ENCODE measurements around the gene LNX1. TPM values are rescaled to one million over a fixed set of nuclear protein-coding genes. Genes with fewer than 3 reads are reported as not detected.

Gene LNX1
- polyA plus RNA-seq, 1 donor (not counting 4 experiments of a cell fraction or from before 2014, with no cell fraction given), result 0.22 TPM

- no peak overlapping the region for H2AFZ ChIP-seq (ENCODE audit: control insufficient read depth, low read length)
- TF ChIP-seq CTCF (optimal IDR thresholded peaks at IDR 0.05 in 1 of 3, IDR thresholded peaks at IDR 0.05 in 1 of 3, conservative IDR thresholded peaks at IDR 0.05 in 1 of 3; ENCODE audit: extremely low read depth in 1 of 3, insufficient read depth in 2 of 3, low read length in 3 of 3) (no peak), EZH2 (IDR thresholded peaks at IDR 0.05; ENCODE audit: low read length) (no peak)
- no peaks in the 10 kb centered on the region for H4K20me1 ChIP-seq (ENCODE audit: control insufficient read depth, extremely low read depth, insufficient read depth, low read length)
- H3K9ac ChIP-seq (ENCODE audit: control insufficient read depth, extremely low read depth, insufficient read depth, low read length), result no peak overlapping the region
- no peak overlapping the region for H3K4me3 ChIP-seq (ENCODE audit: control insufficient read depth in 2 of 3, extremely low read depth in 1 of 3, insufficient read depth in 2 of 3, low read depth in 1 of 3, low read length in 3 of 3)
- H3K27ac ChIP-seq (ENCODE audit: control insufficient read depth, insufficient read depth, low read length), result no peak overlapping the region
- dilution Hi-C loops (cut with MboI; ENCODE audit: extremely low pct_ligation_motif_present, low sequenced_read_pairs), result no loop called here
- H3K79me2 ChIP-seq (ENCODE audit: control insufficient read depth, insufficient read depth, low read length), result no peaks in the 10 kb centered on the region
- H3K9me3 ChIP-seq (ENCODE audit: control insufficient read depth, low read depth, low read length), result no peaks in the 10 kb centered on the region
- no peak overlapping the region for H3K4me2 ChIP-seq (ENCODE audit: control insufficient read depth, extremely low read depth, insufficient read depth, low read depth, low read length)
- H3K4me1 ChIP-seq (ENCODE audit: control insufficient read depth, extremely low read depth, insufficient read depth, low read length), result no peaks in the 10 kb centered on the region
- no peaks in the 10 kb centered on the region for H3K27me3 ChIP-seq (ENCODE audit: control insufficient read depth, extremely low read depth, insufficient read depth, low read length)
- no peaks in the 10 kb centered on the region for H3K9me1 ChIP-seq (ENCODE audit: control insufficient read depth, extremely low read depth, insufficient read depth, low read length)
- DNase-seq (ENCODE audit: low read depth, low spot score) (no peak), FAIRE-seq (no peak)
- no peaks in the 10 kb centered on the region for H3K36me3 ChIP-seq (ENCODE audit: control insufficient read depth in 2 of 2, extremely low read depth in 1 of 2, insufficient read depth in 2 of 2, low read length in 2 of 2)
Observed at GRCh38 chr4:53514509-53514908, 76.8 kb downstream of the LNX1 start.

- FAIRE-seq (no peak), DNase-seq (ENCODE audit: low read depth, low spot score) (no peak)
- H3K79me2 ChIP-seq (ENCODE audit: control insufficient read depth, insufficient read depth, low read length), result no peaks in the 10 kb centered on the region
- no peaks in the 10 kb centered on the region for H3K36me3 ChIP-seq (ENCODE audit: control insufficient read depth in 2 of 2, extremely low read depth in 1 of 2, insufficient read depth in 2 of 2, low read length in 2 of 2)
- dilution Hi-C loops (cut with MboI; ENCODE audit: extremely low pct_ligation_motif_present, low sequenced_read_pairs), result no loop called here
- no peak overlapping the region for H3K27ac ChIP-seq (ENCODE audit: control insufficient read depth, insufficient read depth, low read length)
- no peaks in the 10 kb centered on the region for H3K27me3 ChIP-seq (ENCODE audit: control insufficient read depth, extremely low read depth, insufficient read depth, low read length)
- H2AFZ ChIP-seq (ENCODE audit: control insufficient read depth, low read length), result no peak overlapping the region
- no peaks in the 10 kb centered on the region for H3K9me1 ChIP-seq (ENCODE audit: control insufficient read depth, extremely low read depth, insufficient read depth, low read length)
- no peaks in the 10 kb centered on the region for H4K20me1 ChIP-seq (ENCODE audit: control insufficient read depth, extremely low read depth, insufficient read depth, low read length)
- no peak overlapping the region for H3K9ac ChIP-seq (ENCODE audit: control insufficient read depth, extremely low read depth, insufficient read depth, low read length)
- no peaks in the 10 kb centered on the region for H3K9me3 ChIP-seq (ENCODE audit: control insufficient read depth, low read depth, low read length)
- no peak overlapping the region for H3K4me2 ChIP-seq (ENCODE audit: control insufficient read depth, extremely low read depth, insufficient read depth, low read depth, low read length)
- H3K4me1 ChIP-seq (ENCODE audit: control insufficient read depth, extremely low read depth, insufficient read depth, low read length), result no peaks in the 10 kb centered on the region
- no peak overlapping the region for H3K4me3 ChIP-seq (ENCODE audit: control insufficient read depth in 2 of 3, extremely low read depth in 1 of 3, insufficient read depth in 2 of 3, low read depth in 1 of 3, low read length in 3 of 3)
- no peak for TF ChIP-seq CTCF (optimal IDR thresholded peaks at IDR 0.05 in 1 of 3, IDR thresholded peaks at IDR 0.05 in 1 of 3, conservative IDR thresholded peaks at IDR 0.05 in 1 of 3; ENCODE audit: extremely low read depth in 1 of 3, insufficient read depth in 2 of 3, low read length in 3 of 3)
- no peak for TF ChIP-seq EZH2 (IDR thresholded peaks at IDR 0.05; ENCODE audit: low read length)
Observed at GRCh38 chr4:53512608-53513007, 78.7 kb downstream of the LNX1 start.
